ENCODE measurements around the gene ANKRD9. TPM values are rescaled to one million over a fixed set of nuclear protein-coding genes. Genes with fewer than 3 reads are reported as not detected.
"Not testable (repeated sequence)": the region's sequence is repeated elsewhere in the genome, so short reads cannot be mapped to it uniquely, and the experiment has no call there.

Gene ANKRD9
- total and polyA plus RNA-seq, 2 of the 13 experiments (the other 11 are each of a cell fraction or from before 2014, with no cell fraction given) = 10.0 to 15.0 TPM

DNA sequence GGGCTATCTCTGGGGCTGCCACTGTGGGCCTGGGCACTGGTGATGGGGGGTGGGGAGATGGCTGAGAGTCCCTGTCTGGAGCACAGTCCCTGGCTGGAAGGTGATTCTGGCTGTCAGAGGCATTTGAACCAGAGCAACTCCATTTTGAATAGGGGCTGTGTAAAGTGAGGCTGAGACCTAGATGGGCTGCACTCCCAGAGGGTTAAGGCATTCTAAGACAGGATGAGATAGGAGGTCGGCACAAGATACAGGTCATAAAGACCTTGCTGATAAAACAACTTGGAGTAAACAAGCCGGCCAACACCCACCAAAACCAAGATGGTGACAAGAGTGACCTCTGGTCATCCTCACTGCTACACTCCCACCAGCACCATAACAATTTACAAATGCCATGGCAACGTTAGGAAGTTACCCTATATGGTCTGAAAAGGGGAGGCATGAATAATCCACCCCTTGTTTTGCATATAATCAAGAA is 41.4 kb upstream of the ANKRD9 start:
- H3K27ac ChIP-seq (ENCODE audit: extremely low read length, insufficient read depth, low read length); DNase-seq (ENCODE audit: low spot score); BruUV-seq (replicated peaks); in situ Hi-C loops (cut with HindIII; ENCODE audit: extremely low pct_ligation_motif_present, low pct_unique_long_range_greater_than_20kb); H3K4me2 ChIP-seq (ENCODE audit: low read depth, low read length); H3K9me3 ChIP-seq (ENCODE audit: low read length); H3K27me3 ChIP-seq (ENCODE audit: control insufficient read depth in 1 of 2, insufficient read depth in 2 of 2, low read length in 2 of 2); H3K36me3 ChIP-seq (replicated peaks in 1 of 2; ENCODE audit: control insufficient read depth in 1 of 2, insufficient read depth in 2 of 2, low read length in 2 of 2); intact Hi-C loops (cut with micrococcal nuclease; ENCODE audit: unreplicated experiment); H4K20me1 ChIP-seq (ENCODE audit: insufficient read depth, low read length); H2AFZ ChIP-seq (ENCODE audit: low read length); CTCF ChIA-PET (ENCODE audit: low intra/inter-chr PET ratio, low total read pairs); FAIRE-seq; H3K4me3 ChIP-seq (replicated peaks in 1 of 3; ENCODE audit: insufficient read depth in 1 of 3, low read depth in 2 of 3, low read length in 3 of 3); POLR2A ChIA-PET; ATAC-seq; H3K9ac ChIP-seq (ENCODE audit: insufficient read depth, low read depth, low read length): not testable (repeated sequence)
- 90% methylated on average over 3 of the region's 3 CpGs for WGBS (ENCODE audit: low lambda C conversion rate)
- Histone ChIP-seq H3K4me1 (ENCODE audit: insufficient read depth, low read length) (peaks cover 32% of the 10 kb centered on the region), H3K79me2 (ENCODE audit: insufficient read depth, low read length) (peaks cover 13% of the 10 kb centered on the region)

DNA sequence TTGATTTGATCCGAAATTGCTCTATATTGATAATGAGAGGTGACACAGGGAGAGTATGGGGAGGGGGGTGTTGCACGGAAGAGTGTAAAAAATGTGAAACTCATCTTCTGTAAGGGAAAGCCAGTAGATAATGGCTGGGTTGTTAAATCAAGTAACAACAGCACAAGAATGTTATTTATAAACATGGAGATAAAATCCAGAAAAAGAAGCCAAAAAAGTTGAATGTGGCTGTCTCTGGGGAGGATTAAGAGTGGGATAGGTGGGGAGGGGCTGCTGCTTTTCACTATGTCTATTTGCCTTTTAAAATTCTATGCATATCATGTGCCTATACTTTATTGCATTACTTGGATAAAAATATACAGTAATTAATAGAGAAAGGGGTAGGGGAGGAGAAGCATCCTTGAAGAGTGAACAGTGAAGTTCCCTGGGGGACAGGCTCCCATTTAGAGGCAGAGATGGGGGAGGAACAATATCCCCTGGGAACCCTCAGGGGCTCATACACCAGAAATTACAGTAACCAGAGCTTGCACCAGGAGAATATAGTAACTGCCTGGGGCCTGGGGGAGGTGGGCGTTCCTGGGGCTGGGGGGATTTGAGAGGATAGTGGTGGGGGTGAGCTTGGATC is 39.2 kb upstream of the ANKRD9 start:
- peaks cover 17% of the 10 kb centered on the region for H3K79me2 ChIP-seq (ENCODE audit: insufficient read depth, low read length)
- H3K9me3 ChIP-seq (ENCODE audit: low read length) = no peaks in the 10 kb centered on the region
- no peaks in the 10 kb centered on the region; a peak in 1 of 5 replicates for H3K27me3 ChIP-seq (ENCODE audit: control insufficient read depth in 1 of 2, insufficient read depth in 2 of 2, low read length in 2 of 2)
- in situ Hi-C loops (cut with HindIII; ENCODE audit: extremely low pct_ligation_motif_present, low pct_unique_long_range_greater_than_20kb) (no loop called here), intact Hi-C loops (cut with micrococcal nuclease; ENCODE audit: unreplicated experiment) (no loop called here)
- no peak for FAIRE-seq
- POLR2A ChIA-PET = interaction anchor here (0.6 to 2.1 kb wide), 4 partner anchors 10 to 26 kb away, joined by 3 to 12 read pairs (median 3); no protein-coding TSS in a partner anchor
- no peak overlapping the region for H3K9ac ChIP-seq (ENCODE audit: insufficient read depth, low read depth, low read length)
- no peak for DNase-seq (ENCODE audit: low spot score)
- 92% methylated on average over 3 of the region's 3 CpGs for WGBS (ENCODE audit: low lambda C conversion rate)
- no peaks in the 10 kb centered on the region for H4K20me1 ChIP-seq (ENCODE audit: insufficient read depth, low read length)
- no TSS peak for BruUV-seq (replicated peaks)
- H3K27ac ChIP-seq (ENCODE audit: extremely low read length, insufficient read depth, low read length) = no peak overlapping the region
- H3K4me1 ChIP-seq (ENCODE audit: insufficient read depth, low read length) = peaks cover 38% of the 10 kb centered on the region
- CTCF ChIA-PET (ENCODE audit: low intra/inter-chr PET ratio, low total read pairs) = no interaction called here
- no peak overlapping the region for H3K4me2 ChIP-seq (ENCODE audit: low read depth, low read length)
- H2AFZ ChIP-seq (ENCODE audit: low read length) = no peak overlapping the region
- 0 out of 5 replicates have a peak, but pooled peaks cover 0 to 2% of the 10 kb centered on the region in 2 experiments for H3K36me3 ChIP-seq (replicated peaks in 1 of 2; ENCODE audit: control insufficient read depth in 1 of 2, insufficient read depth in 2 of 2, low read length in 2 of 2)
- ATAC-seq = no peak
- no peak overlapping the region for H3K4me3 ChIP-seq (replicated peaks in 1 of 3; ENCODE audit: insufficient read depth in 1 of 3, low read depth in 2 of 3, low read length in 3 of 3)
- TF ChIP-seq EP300 (IDR thresholded peaks at IDR 0.05; ENCODE audit: low read depth in 2 of 2, low read length in 2 of 2) (no peak), EP300 (CRISPR knock-in tag; IDR thresholded peaks at IDR 0.05; ENCODE audit: borderline replicate concordance) (no peak), KAT2B (IDR thresholded peaks at IDR 0.05; ENCODE audit: borderline replicate concordance, low read depth, low read length) (no peak), ZNF326 (CRISPR knock-in tag; IDR thresholded peaks at IDR 0.05; ENCODE audit: borderline replicate concordance) (no peak), ZNF607 (CRISPR knock-in tag; IDR thresholded peaks at IDR 0.05; ENCODE audit: borderline replicate concordance) (no peak), FOXO1 (CRISPR knock-in tag; IDR thresholded peaks at IDR 0.05) (no peak), SATB2 (CRISPR knock-in tag; IDR thresholded peaks at IDR 0.05) (no peak), FOSL2 (CRISPR knock-in tag; IDR thresholded peaks at IDR 0.05) (no peak), ASH2L (IDR thresholded peaks at IDR 0.05; ENCODE audit: insufficient read length, low read depth, low read length) (no peak), FOXM1 (CRISPR knock-in tag; IDR thresholded peaks at IDR 0.05) (no peak), FOXJ3 (CRISPR knock-in tag; IDR thresholded peaks at IDR 0.05; ENCODE audit: borderline replicate concordance) (no peak)
- TF ChIP-seq, protein P1, sequence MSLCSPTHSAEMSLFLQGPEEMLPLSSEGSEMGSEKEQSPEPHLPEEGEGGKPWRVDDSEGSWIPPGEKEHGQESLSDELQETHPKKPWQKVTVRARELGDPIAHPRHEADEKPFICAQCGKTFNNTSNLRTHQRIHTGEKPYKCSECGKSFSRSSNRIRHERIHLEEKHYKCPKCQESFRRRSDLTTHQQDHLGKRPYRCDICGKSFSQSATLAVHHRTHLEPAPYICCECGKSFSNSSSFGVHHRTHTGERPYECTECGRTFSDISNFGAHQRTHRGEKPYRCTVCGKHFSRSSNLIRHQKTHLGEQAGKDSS (CRISPR knock-in tag; IDR thresholded peaks at IDR 0.05; ENCODE audit: borderline replicate concordance, low read depth) = no peak
